ENCODE results near the gene HNRNPL.
"Not testable (repeated sequence)": the region's sequence is repeated elsewhere in the genome, so short reads cannot be mapped to it uniquely, and the experiment has no call there.

The HNRNPL gene

DNA sequence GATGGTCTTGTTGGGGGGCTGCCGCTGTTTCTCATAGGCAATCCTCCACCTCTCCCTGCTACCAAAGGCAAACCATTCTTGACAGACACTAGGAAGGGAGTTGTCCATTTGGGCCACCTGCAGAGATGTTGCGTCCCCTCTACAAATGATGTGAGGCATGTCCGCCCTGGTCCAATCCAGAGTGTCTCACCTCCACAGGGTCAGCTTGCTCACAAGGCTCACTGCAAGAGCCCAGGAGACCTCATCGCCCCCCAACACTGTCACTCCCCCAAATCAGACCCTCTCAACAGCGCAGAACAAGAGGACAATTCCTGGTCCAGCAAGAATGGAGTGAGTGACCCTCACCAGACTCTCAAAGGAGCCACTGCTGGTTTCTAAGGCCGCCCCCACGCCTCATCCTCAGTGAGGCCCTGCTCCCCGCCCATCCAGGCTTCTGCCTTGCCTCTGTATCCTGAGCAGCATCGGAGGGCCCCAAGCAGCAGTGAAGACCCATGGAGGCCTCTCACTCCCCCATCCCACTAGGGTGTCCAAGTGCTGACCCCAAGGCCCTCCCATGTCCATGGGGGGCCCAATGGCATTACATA is 6.5 kb downstream of the HNRNPL start:
- DNase-seq, result no peak

DNA sequence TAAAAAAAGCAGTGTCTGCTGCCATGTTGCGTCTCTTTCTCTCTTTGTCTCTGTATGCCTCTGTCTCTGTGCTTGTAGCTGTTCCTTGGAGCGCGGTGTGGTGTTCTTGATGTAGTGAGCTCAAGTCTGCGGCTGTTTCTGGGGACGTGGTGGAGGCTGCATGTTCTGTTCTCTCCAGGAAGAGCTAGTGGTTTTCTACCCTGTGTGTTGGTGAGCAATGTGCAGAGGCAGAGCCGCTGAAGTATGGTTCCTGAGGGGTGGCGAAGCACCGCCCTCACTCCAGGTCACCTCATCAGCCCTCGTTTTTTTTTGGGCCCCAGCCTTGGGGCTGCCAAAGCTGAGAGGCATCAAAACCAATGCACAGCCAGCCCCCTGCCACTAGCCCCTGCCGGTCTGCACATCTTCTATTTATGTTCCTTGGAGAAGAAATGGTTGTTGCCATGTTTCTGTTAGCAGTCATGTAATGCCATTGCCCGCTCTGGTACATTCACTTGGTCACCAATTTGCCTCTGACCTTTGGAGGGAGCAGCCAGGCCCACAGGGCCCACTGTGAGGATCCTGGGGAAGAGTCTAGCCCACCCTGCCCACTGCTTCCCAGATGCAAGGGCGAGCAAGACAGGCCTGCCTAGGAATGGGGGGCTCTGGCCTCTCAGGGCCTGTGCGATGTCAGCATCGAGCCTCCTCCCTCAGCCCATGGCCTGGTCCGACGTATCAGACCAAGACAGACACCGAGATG is 7.2 kb downstream of the HNRNPL start:
- no peak for DNase-seq

DNA sequence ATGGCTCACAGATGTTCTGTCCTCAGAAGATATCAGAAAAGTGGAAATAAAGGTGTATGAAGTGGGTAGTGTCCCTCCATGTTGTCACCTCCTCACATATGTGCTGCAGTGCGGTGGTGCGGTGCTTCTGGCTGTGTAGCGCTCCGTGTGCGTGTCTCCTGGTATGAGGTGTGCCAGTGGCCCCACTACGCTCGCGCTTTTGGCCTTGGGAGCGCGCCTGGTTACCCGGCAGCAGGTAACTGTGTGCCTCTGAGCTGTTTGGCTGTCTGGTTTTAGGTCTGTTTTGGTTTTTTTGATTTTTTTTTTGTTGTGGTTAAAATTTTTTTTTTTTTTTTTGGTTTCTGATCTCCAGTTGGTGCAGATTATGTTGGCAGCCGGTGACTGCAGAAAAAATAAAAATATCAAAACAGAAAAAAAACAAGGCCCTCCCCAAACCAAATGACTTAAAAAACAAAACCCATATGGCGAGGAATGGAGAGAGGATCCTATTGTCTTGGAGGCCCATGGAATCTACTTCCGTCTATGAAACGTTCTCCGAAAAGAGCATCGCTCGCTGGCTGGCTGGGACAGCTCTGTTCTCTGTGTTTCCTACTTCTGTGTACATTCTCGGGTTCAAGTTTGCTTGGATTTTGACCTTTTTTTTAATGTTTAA is 7.9 kb downstream of the HNRNPL start:
- no peak for DNase-seq

DNA sequence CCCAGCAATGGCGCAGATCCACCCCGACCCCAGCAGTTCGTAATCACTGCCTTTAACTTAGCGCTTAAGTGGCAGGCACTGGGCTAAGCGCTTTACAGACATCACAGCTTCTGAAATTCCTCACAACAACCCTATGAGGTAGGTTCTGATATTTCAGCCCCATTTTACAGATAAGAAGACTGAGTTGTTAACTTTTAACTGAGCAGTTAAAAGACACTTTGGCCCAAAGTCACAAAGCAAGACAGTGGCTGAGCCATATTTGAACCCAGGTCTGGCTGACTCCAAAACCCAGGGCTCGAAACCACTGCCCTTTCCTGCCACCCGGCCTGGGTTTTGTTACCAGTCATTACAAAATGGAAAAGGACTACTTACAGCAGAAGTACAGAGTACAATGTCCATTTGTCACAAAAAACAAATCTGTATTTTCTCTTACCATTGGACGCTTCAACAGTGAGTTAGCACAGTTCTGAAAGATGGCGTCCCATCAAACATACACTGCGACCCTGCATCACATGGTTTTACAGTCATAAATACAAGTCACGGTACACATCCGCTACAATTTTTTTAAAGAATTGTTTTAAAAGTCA is 8.5 kb downstream of the HNRNPL start:
- DNase-seq, result no peak

DNA sequence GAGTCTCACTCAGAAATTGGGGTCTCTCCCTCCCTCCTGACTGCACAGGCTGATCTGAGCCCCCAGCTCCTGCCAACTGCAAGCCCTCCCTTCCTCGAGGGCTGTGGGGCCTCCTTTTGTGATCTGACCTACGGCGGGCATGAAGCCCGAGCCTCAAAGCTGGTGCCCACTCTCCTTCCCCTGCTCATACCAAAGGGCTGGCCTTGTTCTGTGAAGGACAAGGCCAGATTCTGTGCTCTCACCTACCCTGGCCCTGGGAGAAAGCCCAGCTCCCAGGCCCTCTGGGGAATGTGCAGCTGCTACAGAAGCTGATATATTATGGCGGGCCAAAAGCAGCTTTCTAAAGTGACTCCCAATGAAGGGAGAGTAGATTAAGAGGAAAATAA is 9.2 kb downstream of the HNRNPL start:
- no peak for DNase-seq

DNA sequence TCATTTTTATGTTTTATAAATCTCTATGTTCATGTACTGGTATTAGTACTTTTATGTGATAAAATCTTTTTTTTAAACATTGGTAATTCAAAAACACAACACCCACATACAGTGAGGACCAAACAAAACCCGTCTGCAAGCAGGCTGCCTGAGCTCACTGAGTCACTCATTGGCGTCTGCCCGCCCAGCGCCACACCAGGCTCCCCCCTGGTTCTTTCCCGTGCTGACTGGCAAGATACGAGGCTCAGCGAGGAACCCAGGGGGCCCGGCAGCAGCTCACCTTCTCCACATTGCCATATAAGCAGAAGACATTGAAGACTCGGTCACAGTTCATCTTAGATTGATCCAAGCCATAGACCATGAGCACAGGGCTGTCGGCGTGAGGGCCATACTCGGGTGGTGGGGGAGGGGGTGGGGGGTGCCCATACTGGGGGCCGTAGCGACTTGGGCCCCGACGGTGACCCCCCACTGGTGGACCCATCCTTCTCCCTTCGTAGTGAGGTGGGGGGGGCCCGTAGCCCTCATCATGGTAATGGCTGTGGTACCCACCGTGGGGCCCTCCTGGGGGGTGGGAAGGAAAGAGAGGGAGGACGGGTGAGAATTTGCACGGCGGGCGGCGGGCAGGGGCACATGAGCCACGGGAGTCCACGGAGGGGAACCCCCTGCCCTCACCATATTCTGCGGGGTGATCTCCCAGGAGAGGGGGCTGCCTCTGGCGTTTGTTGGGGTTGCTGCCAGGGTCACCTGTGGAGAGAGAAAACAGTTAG is 9.8 kb downstream of the HNRNPL start:
- no peak for DNase-seq

DNA sequence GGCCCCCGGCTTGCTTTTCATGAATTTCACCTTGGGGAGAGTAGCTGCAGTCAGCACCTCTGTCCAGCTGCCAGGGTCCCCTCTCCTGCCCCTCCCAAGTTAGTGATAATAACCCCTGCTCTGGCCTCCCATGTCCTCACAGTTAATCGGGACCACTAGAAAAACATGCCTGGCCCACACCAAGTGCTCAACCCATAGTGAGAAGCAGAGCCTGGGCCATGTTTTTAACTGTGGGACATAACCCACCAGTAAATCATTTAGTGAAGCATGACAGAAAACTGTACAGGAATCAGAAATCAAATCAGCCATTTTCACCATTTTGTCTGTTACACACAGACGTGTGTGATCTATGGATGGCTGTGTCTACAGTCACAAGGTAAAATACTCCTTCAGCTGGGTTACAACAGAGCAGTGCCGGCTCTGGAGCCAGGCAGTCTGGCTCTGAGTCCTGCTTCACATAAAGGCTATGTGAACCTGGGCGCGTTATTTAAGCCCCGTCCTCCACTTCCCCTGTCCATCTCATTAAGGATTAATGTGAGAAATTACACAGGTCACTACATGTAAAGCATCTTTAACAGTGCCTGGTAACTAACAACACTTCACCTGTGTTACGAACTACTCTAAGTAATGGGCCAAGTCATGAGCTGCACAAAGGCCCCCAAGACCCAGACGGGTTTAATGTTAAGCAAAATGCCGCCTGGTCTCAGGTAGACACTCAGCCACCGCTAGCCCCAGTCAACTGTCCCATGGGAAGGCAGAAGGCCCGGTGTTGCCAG is 10.6 kb downstream of the HNRNPL start:
- no peak for DNase-seq

DNA sequence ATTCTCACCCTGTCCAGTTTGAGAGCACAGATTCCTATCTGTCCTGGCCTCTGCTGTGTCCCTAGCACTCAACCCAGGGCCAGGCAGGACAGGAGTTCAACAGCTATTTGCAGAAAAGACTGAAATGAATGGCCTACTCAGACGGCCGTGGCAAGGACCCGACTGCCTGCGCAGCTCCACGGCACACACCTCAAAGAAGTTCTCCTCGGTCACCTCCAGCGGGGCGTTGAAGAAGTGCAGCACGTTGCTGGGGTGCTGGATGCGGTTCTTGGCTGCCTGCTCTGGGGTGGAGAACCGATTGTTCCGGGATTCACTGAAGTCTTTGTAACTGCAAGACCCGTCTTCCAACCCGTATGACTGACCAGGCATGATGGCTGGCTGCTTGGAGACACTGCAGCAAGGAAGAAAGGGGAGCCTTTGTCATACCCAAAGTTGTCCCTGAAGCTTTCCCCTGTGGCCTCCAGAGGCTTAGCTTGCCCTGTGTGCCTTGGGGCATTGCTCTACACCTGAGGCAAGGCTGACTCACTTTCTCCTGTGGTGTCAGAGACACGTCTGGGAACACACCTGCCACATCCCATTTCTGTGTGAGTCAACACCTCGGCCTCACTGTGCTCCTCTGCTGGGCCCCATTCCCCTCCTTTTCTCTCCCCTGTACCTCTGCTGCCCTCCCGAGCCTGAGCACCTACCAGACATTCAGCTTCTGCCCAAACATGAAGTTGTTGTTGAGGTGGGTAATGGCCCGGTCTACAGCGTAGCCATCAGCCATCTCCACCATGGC is 11.4 kb downstream of the HNRNPL start:
- no peak for DNase-seq

DNA sequence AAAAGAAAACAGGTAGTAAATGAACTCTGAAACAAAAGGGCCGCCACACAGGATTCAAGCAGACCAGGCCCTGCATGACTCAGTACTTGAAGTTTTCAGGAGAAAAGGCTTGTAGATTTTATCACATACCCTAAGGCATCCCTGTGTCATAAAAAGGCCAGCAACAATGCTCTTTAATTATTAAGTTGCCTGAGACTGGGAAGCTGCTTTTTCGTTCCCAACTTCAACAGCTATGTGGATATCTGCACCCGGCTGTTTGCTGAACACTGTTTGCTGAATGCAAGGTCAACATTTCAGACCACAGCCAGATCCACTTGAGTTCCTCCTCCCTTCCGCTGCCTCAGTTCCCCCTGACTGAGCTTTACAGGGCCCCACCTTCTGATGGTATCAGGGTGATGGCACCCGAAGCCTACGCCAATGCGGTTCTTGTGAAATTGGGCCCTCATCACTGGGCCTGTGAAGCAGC is 12.1 kb downstream of the HNRNPL start:
- DNase-seq, result no peak

DNA sequence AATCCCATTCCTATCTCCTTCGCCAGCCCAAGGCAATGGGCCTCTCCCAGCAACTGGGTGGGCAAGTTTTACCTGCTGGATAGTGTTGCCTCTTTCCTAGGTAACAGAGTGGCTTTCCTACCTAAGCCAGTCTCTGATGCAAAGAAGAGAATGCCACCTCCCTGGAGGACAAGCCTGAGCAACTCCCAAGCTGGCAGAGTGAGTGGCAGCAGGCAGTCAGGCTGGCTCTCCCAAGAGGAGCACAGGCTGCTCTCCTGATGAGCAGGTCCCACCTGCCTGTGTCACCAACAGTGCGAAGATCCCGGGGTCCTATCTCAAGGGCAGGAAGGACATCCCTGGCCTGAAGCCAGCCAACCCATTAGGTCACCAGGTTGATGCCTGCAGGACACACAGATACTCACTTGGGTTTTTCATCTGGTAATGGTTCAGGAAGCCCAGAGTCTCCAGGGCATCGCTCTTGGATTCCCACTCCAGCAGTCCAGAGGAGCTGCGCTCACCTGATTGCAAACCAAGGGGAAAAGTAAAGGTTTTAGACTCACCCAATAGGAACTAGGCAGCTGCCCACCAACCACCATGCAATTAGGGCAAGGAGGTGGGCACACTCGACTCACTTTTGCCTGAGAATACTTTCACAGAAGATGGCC is 12.7 kb downstream of the HNRNPL start:
- DNase-seq, result no peak

DNA sequence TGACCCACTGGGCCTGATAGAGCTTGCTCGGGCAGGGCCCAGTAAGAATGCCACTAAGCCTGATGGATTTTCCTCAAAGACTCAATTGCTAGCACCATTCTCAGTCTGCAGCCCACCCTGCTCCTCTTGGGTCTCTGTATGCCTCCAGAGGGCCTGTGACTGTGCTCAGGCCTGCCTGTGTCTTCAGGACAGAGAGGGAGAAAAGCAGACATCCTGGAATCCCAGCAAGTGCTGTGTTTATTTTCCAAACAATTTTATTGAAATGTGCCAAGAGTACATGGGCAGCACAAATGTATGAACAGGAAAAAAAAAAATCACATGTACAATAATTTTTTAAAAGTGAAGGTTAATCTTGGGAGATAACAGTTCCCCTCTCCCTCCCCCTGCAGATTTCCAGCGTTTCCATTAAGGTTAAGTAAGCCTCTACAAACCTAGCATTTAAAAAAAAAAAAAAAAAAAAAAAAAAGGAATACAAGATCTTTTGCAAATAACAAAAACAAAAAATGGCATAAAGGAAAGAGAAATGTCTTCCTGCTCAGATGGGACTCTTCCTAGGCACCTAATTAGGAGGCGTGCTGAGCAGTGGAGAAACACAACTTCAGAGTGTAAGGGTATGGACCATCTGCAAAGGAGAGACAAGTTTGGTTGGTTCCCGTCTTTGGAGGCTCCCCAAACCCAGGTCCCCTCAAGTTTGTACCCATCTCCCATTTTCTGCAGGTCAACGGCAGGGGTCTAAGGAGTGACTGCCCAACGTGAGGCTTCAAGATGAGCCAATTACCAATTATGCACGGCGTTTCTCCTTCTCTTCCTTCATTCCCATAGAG is 13.4 kb downstream of the HNRNPL start:
- DNase-seq, result no peak

DNA sequence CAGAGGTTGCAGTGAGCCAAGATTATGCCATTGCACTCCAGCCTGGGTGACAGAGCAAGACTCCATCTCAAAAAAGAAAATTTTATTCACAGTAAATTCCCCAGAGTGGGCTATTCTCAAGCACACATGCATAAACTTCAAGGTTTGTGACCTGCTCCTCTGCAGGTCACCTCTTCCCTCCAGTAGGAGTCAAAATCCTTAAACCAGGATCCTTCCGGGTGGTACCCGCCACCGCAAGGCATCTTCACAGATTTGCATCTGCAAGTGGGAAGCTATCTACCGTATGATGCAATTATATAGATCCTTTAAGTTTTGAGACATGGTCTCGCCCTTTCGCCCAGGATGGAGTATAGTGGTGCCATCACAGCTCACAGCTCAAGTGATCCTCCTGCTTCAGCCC is 15.2 kb downstream of the HNRNPL start:
- no peak for DNase-seq

DNA sequence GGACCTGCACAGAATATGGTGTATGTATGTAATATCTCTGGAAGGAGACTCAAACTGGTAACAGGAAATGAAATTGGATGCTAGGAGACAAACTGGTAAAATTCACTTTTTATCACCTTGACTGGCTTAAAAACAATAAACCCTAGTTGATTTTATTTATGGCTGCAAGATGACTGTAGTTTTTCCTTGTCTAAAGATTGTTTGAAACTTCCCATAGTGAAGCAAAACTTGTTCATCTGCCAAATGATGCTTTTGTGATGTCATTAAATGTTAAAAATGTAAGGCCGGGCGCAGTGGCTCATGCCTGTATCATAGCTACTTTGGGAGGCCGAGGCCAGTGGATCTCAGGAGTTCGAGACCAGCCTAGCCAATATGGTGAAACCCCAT is 15.7 kb downstream of the HNRNPL start:
- DNase-seq, result no peak

DNA sequence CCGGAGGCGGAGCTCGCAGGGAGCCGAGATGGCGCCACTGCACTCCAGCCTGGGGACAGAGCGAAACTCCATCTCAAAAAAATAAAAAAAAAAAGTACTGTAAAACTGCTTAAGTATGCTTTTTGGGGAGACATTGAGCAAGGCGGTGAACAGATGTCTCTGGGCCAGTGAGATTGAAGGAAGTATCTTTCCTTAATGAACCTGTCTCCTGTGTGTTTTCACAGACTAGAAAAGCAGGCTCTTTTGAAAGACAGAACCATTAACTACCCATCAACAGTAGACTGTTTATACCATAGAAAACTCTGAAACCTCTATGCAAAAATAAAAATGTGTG is 16.7 kb downstream of the HNRNPL start:
- DNase-seq, result no peak

DNA sequence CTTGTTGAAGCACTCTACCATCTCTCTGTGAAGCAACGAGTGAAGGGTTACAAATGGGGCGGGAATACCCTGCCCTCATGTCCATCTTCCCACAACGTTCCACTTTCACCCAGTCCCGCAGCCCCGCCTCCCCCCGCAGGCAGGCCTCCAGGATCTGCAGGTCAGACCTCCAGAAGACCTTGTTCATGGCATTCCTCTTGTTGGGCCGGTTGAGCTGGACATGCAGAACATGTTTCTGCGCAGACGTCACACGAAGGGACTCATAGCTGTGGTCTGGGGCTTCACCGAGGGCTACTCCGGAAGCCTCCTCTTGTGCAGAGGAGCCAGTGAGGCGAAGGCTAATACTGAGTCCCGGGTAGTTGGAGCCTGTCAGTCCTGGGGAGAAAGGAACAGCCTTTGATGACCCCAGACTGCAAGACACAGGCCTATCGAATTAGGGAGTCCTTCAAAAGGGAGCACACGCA is 18.6 kb downstream of the HNRNPL start:
- DNase-seq, result peak; percentile 10

DNA sequence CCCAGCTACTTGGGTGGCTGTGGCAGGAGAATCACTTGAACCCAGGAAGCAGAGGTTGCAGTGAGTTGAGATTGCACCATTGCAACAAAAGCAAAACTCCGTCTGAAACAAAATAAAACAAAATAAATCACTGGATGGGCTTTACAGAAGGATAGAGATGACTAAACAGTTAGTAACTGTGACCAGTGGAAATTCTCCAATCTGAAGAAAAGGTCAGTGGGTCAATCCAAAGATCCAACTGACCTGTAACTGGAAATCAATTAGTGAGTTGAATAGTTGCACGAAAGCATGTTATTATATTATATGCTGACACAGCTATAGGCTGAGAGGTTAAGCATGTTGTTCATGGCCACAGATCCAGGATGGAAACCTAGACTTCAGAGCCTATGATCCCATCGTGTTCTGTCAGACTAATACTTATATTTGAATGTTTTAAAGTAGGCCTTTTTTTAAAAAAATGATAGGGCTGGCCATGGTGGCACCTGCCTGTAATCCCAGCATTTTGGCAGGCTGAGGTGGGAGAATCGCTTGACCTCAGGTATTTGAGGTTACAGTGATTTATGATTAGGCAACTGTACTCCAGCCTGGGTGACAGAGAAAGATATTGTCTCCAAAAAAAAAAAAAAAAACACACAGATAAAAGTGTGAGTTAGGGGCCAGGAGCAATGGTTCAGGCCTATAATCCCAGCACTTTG is 19.6 kb downstream of the HNRNPL start:
- no peak for DNase-seq

DNA sequence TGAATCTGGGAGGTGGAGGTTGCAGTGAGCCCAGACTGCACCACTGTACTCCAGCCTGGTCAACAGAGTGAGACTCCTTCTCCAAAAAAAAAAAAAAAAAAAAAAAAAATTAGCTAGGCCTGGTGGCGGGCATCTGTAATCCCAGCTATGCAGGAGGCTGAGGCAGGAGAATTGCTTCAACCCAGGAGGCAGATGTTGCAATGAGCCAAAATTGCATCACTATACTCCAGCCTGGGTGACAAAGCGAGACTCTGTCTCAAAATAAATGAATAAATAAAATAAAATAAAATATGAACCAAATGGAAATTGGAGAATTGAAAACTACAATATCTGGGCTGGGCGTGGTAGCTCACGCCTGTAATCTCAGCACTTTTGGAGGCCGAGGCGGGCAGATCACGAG is 20.6 kb downstream of the HNRNPL start:
- not testable (repeated sequence) for DNase-seq

DNA sequence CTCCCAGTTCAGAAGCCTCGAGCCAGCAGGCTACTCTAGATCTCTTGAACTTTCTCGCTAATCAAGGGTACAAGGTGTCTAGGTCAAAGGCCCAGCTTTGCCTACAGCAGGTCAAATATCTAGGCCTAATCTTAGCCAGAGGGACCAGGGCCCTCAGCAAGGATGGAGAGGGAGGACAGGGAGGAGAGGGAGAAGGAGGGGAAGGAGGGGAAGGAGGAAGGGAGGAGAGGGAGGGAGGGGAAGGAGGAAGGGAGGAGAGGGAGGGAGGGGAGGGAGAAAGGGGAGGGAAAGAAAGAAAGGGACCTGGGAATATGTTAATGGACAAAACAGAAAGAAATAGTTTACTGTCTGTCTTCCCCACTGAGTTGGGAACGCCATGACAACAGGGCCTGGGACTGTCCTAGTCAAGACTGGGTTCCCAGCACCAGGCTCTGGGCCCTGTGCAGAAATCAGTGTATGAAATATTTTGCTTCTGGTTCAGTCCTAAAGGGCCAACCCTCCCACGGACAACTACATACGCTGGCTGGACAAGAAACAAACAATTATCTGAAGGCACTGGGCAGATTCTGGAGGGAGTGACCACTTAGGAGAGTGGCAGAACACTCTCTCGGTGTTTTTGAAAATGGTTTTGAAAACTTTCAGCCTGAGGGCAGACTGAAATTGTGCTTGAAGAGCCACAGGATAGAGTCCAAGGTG is 22.8 kb downstream of the HNRNPL start:
- no peak for DNase-seq

DNA sequence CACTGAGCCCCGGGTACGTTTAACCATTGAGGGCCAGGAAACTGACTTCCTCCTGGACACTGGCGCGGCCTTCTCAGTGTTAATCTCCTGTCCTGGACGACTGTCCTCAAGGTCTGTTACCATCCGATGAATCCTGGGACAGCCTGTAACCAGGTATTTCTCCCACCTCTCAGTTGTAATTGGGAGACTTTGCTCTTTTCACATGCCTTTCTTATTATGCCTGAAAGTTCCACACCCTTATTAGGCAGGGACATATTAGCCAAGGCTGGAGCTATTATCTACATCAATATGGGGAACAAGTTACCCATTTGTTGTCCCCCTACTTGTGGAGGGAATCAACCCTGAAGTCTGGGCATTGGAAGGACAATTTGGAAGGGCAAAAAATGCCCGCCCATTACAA is 23.9 kb downstream of the HNRNPL start:
- not testable (repeated sequence) for DNase-seq
